Neural progenitor cell (in vitro differentiated cells): ENCODE data around the gene SUMO2. TPM values are rescaled to one million over a fixed set of nuclear protein-coding genes. Genes with fewer than 3 reads are reported as not detected.
A peak's percentile ranks its signal among the peaks of the same experiment; 100 is the strongest.

ENCODE experiments used
- DNase-seq: peaks from one replicate; pipeline ENCODE4 v3.0.0-alpha.2; 2016; ENCODE audit warnings: low spot score
- H2AFZ ChIP-seq: fragments of 200-600 bp; sonication (generic); replicated peaks from 2 replicates; pipeline ENCODE4 v1.6.1; 2016; ENCODE audit warnings: antibody characterized with exemption
- H3F3A ChIP-seq: fragments of 200-600 bp; sonication (generic); 2 replicates; pipeline ENCODE4 v1.6.1; 2016; ENCODE audit warnings: antibody characterized with exemption, low read depth
- H3K27ac ChIP-seq: fragments of 200-600 bp; sonication (generic); 2 replicates; pipeline ENCODE4 v1.5.1; 2016; ENCODE audit warnings: mild to moderate bottlenecking
- H3K27me3 ChIP-seq: fragments of 200-600 bp; sonication (generic); 2 replicates; pipeline ENCODE4 v1.6.1; 2016; ENCODE audit warnings: mild to moderate bottlenecking, moderate library complexity
- H3K36me3 ChIP-seq: fragments of 200-600 bp; sonication (generic); 2 replicates; pipeline ENCODE4 v1.5.1; 2016
- H3K4me1 ChIP-seq: fragments of 200-600 bp; sonication (generic); 2 replicates; pipeline ENCODE4 v1.6.1; 2016; ENCODE audit warnings: mixed run types
- H3K4me2 ChIP-seq: fragments of 200-600 bp; sonication (generic); 2 replicates; pipeline ENCODE4 v1.6.1; 2016
- H3K4me3 ChIP-seq: fragments of 200-600 bp; sonication (generic); 2 replicates; pipeline ENCODE4 v1.5.1; 2016
- H3K79me2 ChIP-seq: fragments of 200-600 bp; sonication (generic); 2 replicates; pipeline ENCODE4 v1.6.1; 2016; ENCODE audit warnings: low read depth
- H3K9ac ChIP-seq: fragments of 200-600 bp; sonication (generic); 2 replicates; pipeline ENCODE4 v1.6.1; 2016
- H3K9me3 ChIP-seq: fragments of 200-600 bp; sonication (generic); 2 replicates; pipeline ENCODE4 v1.5.1; 2016; ENCODE audit warnings: low read depth
- H4K20me1 ChIP-seq: fragments of 200-600 bp; sonication (generic); 2 replicates; pipeline ENCODE4 v1.6.1; 2016; ENCODE audit warnings: low read depth
- H3K27ac Mint-ChIP-seq: 3 replicates; pipeline ENCODE4 v1.8.0; 2021; ENCODE audit warnings: mixed read lengths
- H3K27me3 Mint-ChIP-seq: 2 replicates; pipeline ENCODE4 v1.8.0; 2022; ENCODE audit warnings: low read depth, mild to moderate bottlenecking, inconsistent platforms, moderate library complexity, mixed read lengths; ENCODE audit not compliant: insufficient read depth
- H3K36me3 Mint-ChIP-seq: 3 replicates; pipeline ENCODE4 v1.8.0; 2021; ENCODE audit warnings: mixed read lengths
- H3K4me1 Mint-ChIP-seq: 3 replicates; pipeline ENCODE4 v1.8.0; 2021; ENCODE audit warnings: mixed read lengths
- H3K4me3 Mint-ChIP-seq: 3 replicates; pipeline ENCODE4 v1.8.0; 2021; ENCODE audit warnings: mild to moderate bottlenecking, moderate library complexity, mixed read lengths
- H3K9me3 Mint-ChIP-seq: 3 replicates; pipeline ENCODE4 v1.8.0; 2020; ENCODE audit warnings: mixed read lengths
- EZH2 ChIP-seq: fragments of 200-600 bp; sonication (generic); IDR thresholded peaks from 2 replicates; pipeline ENCODE4 v1.6.1; 2017; ENCODE audit warnings: antibody characterized with exemption, mild to moderate bottlenecking, moderate library complexity
- EZH2phosphoT487 ChIP-seq: fragments of 200-600 bp; sonication (generic); IDR thresholded peaks from 2 replicates; pipeline ENCODE4 v1.6.1; 2017; ENCODE audit warnings: antibody characterized with exemption
- total RNA-seq: library from RNA; depleted of rRNA; stranded (reverse); fragments of >200 nt; gene quantifications from 2 replicates; pipeline ENCODE4 v1.2.3, GENCODE V29; 2015; ENCODE audit warnings: low replicate concordance
- TF ChIP-seq, protein P1 (sequence below): fragments of 200-600 bp; sonication (generic); IDR thresholded peaks from 2 replicates; pipeline ENCODE4 v1.5.1; 2017; ENCODE audit warnings: antibody characterized with exemption, mild to moderate bottlenecking

Gene SUMO2
- 250 and 372 TPM in 2 replicates for total RNA-seq

- no peaks in the 10 kb centered on the region for H3K27me3 ChIP-seq
- H4K20me1 ChIP-seq, result peaks cover 44% of the 10 kb centered on the region
- H3F3A ChIP-seq, result peaks cover 33% of the 10 kb centered on the region
- Mint-ChIP-seq H3K9me3 (no peaks in the 10 kb centered on the region), H3K27me3 (no peaks in the 10 kb centered on the region), H3K36me3 (peaks cover 9% of the 10 kb centered on the region), H3K4me1 (peaks cover 20% of the 10 kb centered on the region), H3K4me3 (peak within 1 kb of the TSS; percentile 91), H3K27ac (peak within 1 kb of the TSS; percentile 98)
- peak within 1 kb of the TSS; percentile 77 for H2AFZ ChIP-seq
- no peak for TF ChIP-seq EZH2
- H3K27ac ChIP-seq, result peak within 1 kb of the TSS; percentile 100
- H3K4me3 ChIP-seq, result peak within 1 kb of the TSS; percentile 85
- peaks cover 11% of the 10 kb centered on the region for H3K36me3 ChIP-seq
- H3K9me3 ChIP-seq, result no peaks in the 10 kb centered on the region
- H3K4me1 ChIP-seq, result peaks cover 10% of the 10 kb centered on the region
- H3K79me2 ChIP-seq, result peaks cover 55% of the 10 kb centered on the region
- peak; percentile 99 for DNase-seq
- H3K9ac ChIP-seq, result peak within 1 kb of the TSS; percentile 97
- H3K4me2 ChIP-seq, result peak within 1 kb of the TSS; percentile 99
Measured at GRCh38 chr17:75182569-75183436, at the start of gene SUMO2. TSS of gene SUMO2 (minus strand) at chr17:75182959. CDS start at chr17:75182834, 125 bp downstream.

DNA sequence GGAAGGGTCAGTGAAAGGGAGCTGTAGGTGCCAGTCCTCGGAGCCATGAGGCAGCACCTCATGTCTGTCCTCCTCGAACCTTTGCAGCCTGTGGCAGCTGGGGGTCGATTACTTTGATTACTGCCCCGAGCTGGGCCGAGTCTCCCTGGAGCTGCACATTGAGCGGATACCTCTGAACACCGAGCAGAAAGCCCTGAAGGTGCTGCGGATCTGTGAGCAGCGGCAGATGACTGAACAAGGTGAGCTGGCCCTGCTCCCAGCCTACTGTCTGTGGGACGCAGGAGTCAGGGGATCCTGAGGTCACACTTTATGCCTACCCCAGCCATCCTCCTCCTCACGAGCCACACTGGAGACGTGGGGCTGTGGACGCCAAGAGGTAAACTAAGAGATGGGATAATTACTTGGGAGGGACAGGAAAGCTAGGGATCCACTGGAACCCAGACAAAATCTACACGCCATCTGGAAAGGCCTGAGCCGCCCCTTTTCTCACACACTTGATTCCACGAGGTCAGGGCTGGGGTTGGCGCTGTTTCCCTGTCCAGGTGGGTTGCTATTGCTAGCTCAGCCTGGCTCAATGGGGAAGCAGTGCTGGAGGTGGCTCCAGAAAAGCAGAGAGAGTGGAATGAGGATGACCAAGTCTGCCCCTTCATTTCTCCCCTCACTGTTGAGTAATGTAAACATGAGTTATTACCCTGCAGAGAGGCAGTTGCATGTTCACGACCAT lies 49.1 kb upstream of the SUMO2 start:
- H3K4me2 ChIP-seq, result no peak overlapping the region
- peaks cover 3% of the 10 kb centered on the region for H4K20me1 ChIP-seq
- no peak overlapping the region for H3K9ac ChIP-seq
- H3F3A ChIP-seq, result no peaks in the 10 kb centered on the region
- no peaks in the 10 kb centered on the region for H3K79me2 ChIP-seq
- Mint-ChIP-seq H3K9me3 (no peaks in the 10 kb centered on the region), H3K4me1 (no peaks in the 10 kb centered on the region), H3K4me3 (no peak overlapping the region), H3K27me3 (no peaks in the 10 kb centered on the region), H3K36me3 (peaks cover 31% of the 10 kb centered on the region), H3K27ac (no peak overlapping the region)
- no peaks in the 10 kb centered on the region for H3K4me1 ChIP-seq
- H3K36me3 ChIP-seq, result no peaks in the 10 kb centered on the region
- no peaks in the 10 kb centered on the region for H3K9me3 ChIP-seq
- no peak overlapping the region for H2AFZ ChIP-seq
- no peaks in the 10 kb centered on the region for H3K27me3 ChIP-seq
- TF ChIP-seq, protein P1, sequence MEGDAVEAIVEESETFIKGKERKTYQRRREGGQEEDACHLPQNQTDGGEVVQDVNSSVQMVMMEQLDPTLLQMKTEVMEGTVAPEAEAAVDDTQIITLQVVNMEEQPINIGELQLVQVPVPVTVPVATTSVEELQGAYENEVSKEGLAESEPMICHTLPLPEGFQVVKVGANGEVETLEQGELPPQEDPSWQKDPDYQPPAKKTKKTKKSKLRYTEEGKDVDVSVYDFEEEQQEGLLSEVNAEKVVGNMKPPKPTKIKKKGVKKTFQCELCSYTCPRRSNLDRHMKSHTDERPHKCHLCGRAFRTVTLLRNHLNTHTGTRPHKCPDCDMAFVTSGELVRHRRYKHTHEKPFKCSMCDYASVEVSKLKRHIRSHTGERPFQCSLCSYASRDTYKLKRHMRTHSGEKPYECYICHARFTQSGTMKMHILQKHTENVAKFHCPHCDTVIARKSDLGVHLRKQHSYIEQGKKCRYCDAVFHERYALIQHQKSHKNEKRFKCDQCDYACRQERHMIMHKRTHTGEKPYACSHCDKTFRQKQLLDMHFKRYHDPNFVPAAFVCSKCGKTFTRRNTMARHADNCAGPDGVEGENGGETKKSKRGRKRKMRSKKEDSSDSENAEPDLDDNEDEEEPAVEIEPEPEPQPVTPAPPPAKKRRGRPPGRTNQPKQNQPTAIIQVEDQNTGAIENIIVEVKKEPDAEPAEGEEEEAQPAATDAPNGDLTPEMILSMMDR, result no peak
- TF ChIP-seq EZH2phosphoT487, result no peak
- no peak for TF ChIP-seq EZH2
- H3K4me3 ChIP-seq, result no peak overlapping the region
- DNase-seq, result no peak
- no peak overlapping the region for H3K27ac ChIP-seq

- H3K27me3 Mint-ChIP-seq, result no peaks in the 10 kb centered on the region
- H3K9me3 Mint-ChIP-seq, result no peaks in the 10 kb centered on the region
Measured at GRCh38 chr17:75231071-75231470, 48.3 kb upstream of the SUMO2 start.

More at GRCh38 chr17:75231071-75231470, 48.3 kb upstream of the SUMO2 start:
- Mint-ChIP-seq H3K4me1 (no peaks in the 10 kb centered on the region), H3K36me3 (peaks cover 34% of the 10 kb centered on the region), H3K27ac (no peak overlapping the region), H3K4me3 (no peak overlapping the region)
- Histone ChIP-seq H2AFZ (no peak overlapping the region), H3K79me2 (no peaks in the 10 kb centered on the region), H3K4me1 (no peaks in the 10 kb centered on the region), H4K20me1 (peaks cover 3% of the 10 kb centered on the region), H3K36me3 (no peaks in the 10 kb centered on the region), H3K9ac (no peak overlapping the region), H3K27me3 (no peaks in the 10 kb centered on the region), H3K9me3 (no peaks in the 10 kb centered on the region), H3K4me3 (no peak overlapping the region), H3K27ac (no peak overlapping the region), H3K4me2 (no peak overlapping the region), H3F3A (no peaks in the 10 kb centered on the region)
- TF ChIP-seq, protein P1, result no peak
- TF ChIP-seq EZH2, result no peak
- TF ChIP-seq EZH2phosphoT487, result no peak
- no peak for DNase-seq
